SH-SY5Y (cell line): ENCODE data around the gene AGO3.

ENCODE experiments used
- GATA2 ChIP-seq: IDR thresholded peaks from 2 replicates; pipeline ENCODE4 v1.6.1; 2011; ENCODE audit warnings: mild to moderate bottlenecking, low read depth, low read length
- GATA3 ChIP-seq: IDR thresholded peaks from 2 replicates; pipeline ENCODE4 v1.6.1; 2011; ENCODE audit warnings: low read depth, mild to moderate bottlenecking, low read length, moderate library complexity

DNA sequence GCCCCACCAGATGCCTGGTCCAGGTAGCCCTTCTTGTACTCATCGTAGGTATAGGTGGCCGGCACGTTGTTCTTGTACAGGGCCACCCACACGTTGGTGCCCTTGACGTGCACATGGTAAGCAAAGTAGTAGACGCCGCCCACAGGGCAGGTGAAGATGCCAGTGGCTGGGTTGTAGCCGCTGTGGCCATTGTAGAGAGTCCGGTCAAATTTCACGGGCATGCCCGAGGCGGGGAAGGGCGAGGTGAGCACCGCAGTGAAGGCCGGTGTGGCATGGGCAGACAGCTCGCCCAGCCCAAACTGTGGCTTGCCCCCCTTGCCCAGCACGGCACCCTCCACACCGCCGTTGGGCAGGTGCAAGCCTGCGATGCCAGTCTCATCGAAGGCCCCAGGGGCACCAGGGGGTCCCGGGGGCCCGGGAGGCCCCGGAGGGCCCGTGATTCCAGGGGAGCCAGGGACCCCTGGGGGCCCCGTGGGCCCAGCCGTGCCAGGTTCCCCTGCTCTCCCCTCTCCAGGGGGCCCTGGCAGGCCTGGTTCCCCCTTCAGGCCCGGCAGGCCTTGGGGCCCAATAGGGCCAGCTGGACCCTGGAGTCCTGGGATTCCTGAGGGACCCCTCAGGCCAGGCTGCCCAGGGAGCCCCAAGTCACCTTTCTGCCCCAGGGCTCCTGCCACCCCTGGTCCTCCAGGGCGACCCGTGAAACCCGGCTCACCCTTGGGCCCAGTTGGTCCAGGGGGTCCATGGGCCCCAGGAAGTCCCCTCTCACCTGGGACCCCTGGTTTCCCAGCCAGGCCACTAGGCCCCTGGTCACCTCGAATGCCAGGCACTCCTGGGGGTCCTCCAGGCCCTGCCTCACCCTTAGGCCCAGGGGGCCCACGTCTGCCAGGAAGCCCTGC is 167.0 kb downstream of the AGO3 start:
- TF ChIP-seq GATA2 (no peak), GATA3 (no peak)
